ENCODE measurements around the gene ADCY3. TPM values are rescaled to one million over a fixed set of nuclear protein-coding genes. Genes with fewer than 3 reads are reported as not detected.

The ADCY3 gene
- total RNA-seq, 1 experiment from 2014 or later = 71.1 TPM

DNA sequence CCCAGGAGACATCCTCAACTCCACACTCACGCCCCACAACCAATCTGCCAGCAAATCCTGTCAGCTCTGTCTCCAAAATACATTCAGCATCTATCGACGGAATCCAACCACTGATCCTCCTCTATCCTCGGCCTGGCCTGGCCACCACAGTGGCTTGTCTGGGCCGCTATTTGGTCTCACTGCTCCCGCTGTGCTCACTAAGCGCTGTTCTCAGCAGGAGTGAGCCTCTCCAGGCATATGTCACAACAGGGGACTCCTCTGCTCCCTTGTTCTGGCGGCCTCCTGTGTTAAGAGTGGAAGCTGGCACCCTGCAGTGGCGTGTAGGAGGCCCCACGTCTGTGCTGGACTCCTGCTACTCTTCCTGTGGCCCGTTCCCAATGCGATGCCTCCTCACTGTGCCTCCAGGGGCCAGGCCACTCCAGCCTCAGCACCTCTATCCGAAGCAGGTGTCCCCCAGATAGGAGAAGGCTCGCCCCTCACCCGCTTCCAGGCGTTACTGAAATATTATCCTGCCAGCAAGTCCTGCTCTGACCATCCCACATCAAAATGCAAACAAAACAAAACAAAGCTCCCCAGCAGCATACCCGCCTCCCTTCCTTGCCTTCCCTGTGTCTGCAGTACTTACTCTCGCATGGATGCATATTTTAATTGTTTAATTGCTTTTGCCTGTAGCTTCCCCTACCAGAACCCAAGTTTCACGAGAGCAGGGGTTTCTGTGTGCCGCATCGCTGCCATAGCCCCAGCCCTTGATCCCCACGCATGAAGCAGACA lies 86.9 kb downstream of the ADCY3 start:
- BruUV-seq (replicated peaks) = no TSS peak

DNA sequence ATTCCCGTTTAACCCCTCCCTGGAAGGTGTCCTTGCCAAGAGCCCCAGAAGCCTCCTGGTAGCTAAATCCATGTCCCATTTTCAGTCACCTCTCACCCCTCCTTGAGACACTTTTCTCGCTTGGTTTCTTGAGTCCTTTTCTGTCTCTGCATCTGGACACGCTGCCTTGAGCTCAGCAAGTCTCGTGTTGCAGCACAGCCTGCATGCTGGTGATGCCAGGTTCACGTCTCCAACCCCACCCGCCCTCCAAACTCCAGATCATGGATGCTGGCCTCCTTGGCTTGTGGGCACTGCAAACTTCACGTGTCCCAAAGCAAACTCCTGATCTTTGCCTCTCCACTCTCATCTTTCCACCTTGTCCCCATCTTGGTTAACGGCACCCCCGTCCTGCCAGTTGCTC lies 87.5 kb downstream of the ADCY3 start:
- Histone ChIP-seq H4K20me1 (ENCODE audit: insufficient read depth) (no peaks in the 10 kb centered on the region), H3K9me2 (ENCODE audit: insufficient read depth) (no peaks in the 10 kb centered on the region), H3K4me2 (ENCODE audit: low read length) (no peak overlapping the region), H3K27me3 (ENCODE audit: insufficient read depth, low read length) (no peaks in the 10 kb centered on the region), H3K9me3 (ENCODE audit: control insufficient read depth in 1 of 2, insufficient read depth in 1 of 2, low read depth in 1 of 2, low read length in 2 of 2) (no peaks in the 10 kb centered on the region), H3K79me2 (ENCODE audit: insufficient read depth, low read length) (no peaks in the 10 kb centered on the region), H3K4me1 (ENCODE audit: control insufficient read depth in 1 of 2, insufficient read depth in 2 of 2, low read length in 2 of 2) (peaks cover 0 to 17% of the 10 kb centered on the region in 2 experiments; a peak in 2 of 4 replicates), H3K4me3 (replicated peaks in 1 of 2; ENCODE audit: low read depth in 1 of 2, low read length in 2 of 2) (no peak overlapping the region), H2AFZ (ENCODE audit: low read depth, low read length, poor library complexity, severe bottlenecking) (no peak overlapping the region), H3K27ac (ENCODE audit: low read depth, low read length) (no peak overlapping the region), H3K9ac (ENCODE audit: low read length) (no peak overlapping the region), H3K36me3 (ENCODE audit: control insufficient read depth in 1 of 2, insufficient read depth in 2 of 2, low read length in 2 of 2) (peaks cover 0 to 19% of the 10 kb centered on the region in 2 experiments; a peak in 3 of 4 replicates)
- no TSS peak for BruUV-seq (replicated peaks)
- ChIA-PET RAD21 (ENCODE audit: low non-redundant PET in 1 of 2, low total read pairs in 2 of 2, uncharacterized antibody in 2 of 2, unreplicated experiment in 2 of 2) (no interaction called here), POLR2A (no interaction called here), CTCF (no interaction called here)
- DNase-seq (ENCODE audit: low read depth, low spot score) = no peak
- ATAC-seq = no peak
- intact Hi-C loops (cut with micrococcal nuclease) = no loop called here
- TF ChIP-seq, protein P1, sequence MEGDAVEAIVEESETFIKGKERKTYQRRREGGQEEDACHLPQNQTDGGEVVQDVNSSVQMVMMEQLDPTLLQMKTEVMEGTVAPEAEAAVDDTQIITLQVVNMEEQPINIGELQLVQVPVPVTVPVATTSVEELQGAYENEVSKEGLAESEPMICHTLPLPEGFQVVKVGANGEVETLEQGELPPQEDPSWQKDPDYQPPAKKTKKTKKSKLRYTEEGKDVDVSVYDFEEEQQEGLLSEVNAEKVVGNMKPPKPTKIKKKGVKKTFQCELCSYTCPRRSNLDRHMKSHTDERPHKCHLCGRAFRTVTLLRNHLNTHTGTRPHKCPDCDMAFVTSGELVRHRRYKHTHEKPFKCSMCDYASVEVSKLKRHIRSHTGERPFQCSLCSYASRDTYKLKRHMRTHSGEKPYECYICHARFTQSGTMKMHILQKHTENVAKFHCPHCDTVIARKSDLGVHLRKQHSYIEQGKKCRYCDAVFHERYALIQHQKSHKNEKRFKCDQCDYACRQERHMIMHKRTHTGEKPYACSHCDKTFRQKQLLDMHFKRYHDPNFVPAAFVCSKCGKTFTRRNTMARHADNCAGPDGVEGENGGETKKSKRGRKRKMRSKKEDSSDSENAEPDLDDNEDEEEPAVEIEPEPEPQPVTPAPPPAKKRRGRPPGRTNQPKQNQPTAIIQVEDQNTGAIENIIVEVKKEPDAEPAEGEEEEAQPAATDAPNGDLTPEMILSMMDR (IDR thresholded peaks at IDR 0.05 in 2 of 3, conservative IDR thresholded peaks at IDR 0.05 in 1 of 3; ENCODE audit: borderline replicate concordance in 1 of 3, insufficient read depth in 1 of 3, low read depth in 2 of 3, low read length in 2 of 3) = no peak
- TF ChIP-seq EGR1 (IDR thresholded peaks at IDR 0.05; ENCODE audit: low read depth) (no peak), SRF (IDR thresholded peaks at IDR 0.05; ENCODE audit: low read depth) (no peak), ELF1 (IDR thresholded peaks at IDR 0.05; ENCODE audit: borderline replicate concordance, low read depth) (no peak), RAD21 (IDR thresholded peaks at IDR 0.05; ENCODE audit: low read depth) (no peak), CEBPB (IDR thresholded peaks at IDR 0.05; ENCODE audit: low read depth) (no peak)
- TF ChIP-seq, protein P2, sequence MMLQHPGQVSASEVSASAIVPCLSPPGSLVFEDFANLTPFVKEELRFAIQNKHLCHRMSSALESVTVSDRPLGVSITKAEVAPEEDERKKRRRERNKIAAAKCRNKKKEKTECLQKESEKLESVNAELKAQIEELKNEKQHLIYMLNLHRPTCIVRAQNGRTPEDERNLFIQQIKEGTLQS (IDR thresholded peaks at IDR 0.05) = no peak
- TF ChIP-seq, protein P3, sequence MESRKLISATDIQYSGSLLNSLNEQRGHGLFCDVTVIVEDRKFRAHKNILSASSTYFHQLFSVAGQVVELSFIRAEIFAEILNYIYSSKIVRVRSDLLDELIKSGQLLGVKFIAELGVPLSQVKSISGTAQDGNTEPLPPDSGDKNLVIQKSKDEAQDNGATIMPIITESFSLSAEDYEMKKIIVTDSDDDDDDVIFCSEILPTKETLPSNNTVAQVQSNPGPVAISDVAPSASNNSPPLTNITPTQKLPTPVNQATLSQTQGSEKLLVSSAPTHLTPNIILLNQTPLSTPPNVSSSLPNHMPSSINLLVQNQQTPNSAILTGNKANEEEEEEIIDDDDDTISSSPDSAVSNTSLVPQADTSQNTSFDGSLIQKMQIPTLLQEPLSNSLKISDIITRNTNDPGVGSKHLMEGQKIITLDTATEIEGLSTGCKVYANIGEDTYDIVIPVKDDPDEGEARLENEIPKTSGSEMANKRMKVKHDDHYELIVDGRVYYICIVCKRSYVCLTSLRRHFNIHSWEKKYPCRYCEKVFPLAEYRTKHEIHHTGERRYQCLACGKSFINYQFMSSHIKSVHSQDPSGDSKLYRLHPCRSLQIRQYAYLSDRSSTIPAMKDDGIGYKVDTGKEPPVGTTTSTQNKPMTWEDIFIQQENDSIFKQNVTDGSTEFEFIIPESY (IDR thresholded peaks at IDR 0.05; ENCODE audit: extremely low read depth, insufficient replicate concordance, low read length) = no peak
- TF ChIP-seq, protein P4, sequence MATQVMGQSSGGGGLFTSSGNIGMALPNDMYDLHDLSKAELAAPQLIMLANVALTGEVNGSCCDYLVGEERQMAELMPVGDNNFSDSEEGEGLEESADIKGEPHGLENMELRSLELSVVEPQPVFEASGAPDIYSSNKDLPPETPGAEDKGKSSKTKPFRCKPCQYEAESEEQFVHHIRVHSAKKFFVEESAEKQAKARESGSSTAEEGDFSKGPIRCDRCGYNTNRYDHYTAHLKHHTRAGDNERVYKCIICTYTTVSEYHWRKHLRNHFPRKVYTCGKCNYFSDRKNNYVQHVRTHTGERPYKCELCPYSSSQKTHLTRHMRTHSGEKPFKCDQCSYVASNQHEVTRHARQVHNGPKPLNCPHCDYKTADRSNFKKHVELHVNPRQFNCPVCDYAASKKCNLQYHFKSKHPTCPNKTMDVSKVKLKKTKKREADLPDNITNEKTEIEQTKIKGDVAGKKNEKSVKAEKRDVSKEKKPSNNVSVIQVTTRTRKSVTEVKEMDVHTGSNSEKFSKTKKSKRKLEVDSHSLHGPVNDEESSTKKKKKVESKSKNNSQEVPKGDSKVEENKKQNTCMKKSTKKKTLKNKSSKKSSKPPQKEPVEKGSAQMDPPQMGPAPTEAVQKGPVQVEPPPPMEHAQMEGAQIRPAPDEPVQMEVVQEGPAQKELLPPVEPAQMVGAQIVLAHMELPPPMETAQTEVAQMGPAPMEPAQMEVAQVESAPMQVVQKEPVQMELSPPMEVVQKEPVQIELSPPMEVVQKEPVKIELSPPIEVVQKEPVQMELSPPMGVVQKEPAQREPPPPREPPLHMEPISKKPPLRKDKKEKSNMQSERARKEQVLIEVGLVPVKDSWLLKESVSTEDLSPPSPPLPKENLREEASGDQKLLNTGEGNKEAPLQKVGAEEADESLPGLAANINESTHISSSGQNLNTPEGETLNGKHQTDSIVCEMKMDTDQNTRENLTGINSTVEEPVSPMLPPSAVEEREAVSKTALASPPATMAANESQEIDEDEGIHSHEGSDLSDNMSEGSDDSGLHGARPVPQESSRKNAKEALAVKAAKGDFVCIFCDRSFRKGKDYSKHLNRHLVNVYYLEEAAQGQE (IDR thresholded peaks at IDR 0.05; ENCODE audit: low read depth) = no peak

More for the DNA sequence above, 86.9 kb downstream of the ADCY3 start:
- H3K79me2 ChIP-seq (ENCODE audit: insufficient read depth, low read length) = no peaks in the 10 kb centered on the region
- no peak for ATAC-seq
- intact Hi-C loops (cut with micrococcal nuclease) = no loop called here
- peaks cover 0 to 17% of the 10 kb centered on the region in 2 experiments; a peak in 2 of 4 replicates for H3K4me1 ChIP-seq (ENCODE audit: control insufficient read depth in 1 of 2, insufficient read depth in 2 of 2, low read length in 2 of 2)
- H3K9me2 ChIP-seq (ENCODE audit: insufficient read depth) = no peaks in the 10 kb centered on the region
- RAD21 ChIA-PET (ENCODE audit: low non-redundant PET in 1 of 2, low total read pairs in 2 of 2, uncharacterized antibody in 2 of 2, unreplicated experiment in 2 of 2) = no interaction called here
- H3K4me2 ChIP-seq (ENCODE audit: low read length) = no peak overlapping the region
- H4K20me1 ChIP-seq (ENCODE audit: insufficient read depth) = no peaks in the 10 kb centered on the region
- H3K27me3 ChIP-seq (ENCODE audit: insufficient read depth, low read length) = no peaks in the 10 kb centered on the region
- no peak overlapping the region for H2AFZ ChIP-seq (ENCODE audit: low read depth, low read length, poor library complexity, severe bottlenecking)
- POLR2A ChIA-PET = no interaction called here
- TF ChIP-seq SIN3A (IDR thresholded peaks at IDR 0.05; ENCODE audit: low read depth) (no peak), SP1 (IDR thresholded peaks at IDR 0.05; ENCODE audit: low read depth) (no peak), SRF (IDR thresholded peaks at IDR 0.05; ENCODE audit: low read depth) (no peak), POLR2A (IDR thresholded peaks at IDR 0.05; ENCODE audit: borderline replicate concordance, extremely low read depth, insufficient read depth, insufficient read length) (no peak), FOSL1 (IDR thresholded peaks at IDR 0.05; ENCODE audit: low read depth) (no peak)
- H3K27ac ChIP-seq (ENCODE audit: low read depth, low read length) = no peak overlapping the region
- H3K4me3 ChIP-seq (replicated peaks in 1 of 2; ENCODE audit: low read depth in 1 of 2, low read length in 2 of 2) = no peak overlapping the region
- H3K9me3 ChIP-seq (ENCODE audit: control insufficient read depth in 1 of 2, insufficient read depth in 1 of 2, low read depth in 1 of 2, low read length in 2 of 2) = no peaks in the 10 kb centered on the region
- DNase-seq (ENCODE audit: low read depth, low spot score) = no peak
- H3K36me3 ChIP-seq (ENCODE audit: control insufficient read depth in 1 of 2, insufficient read depth in 2 of 2, low read length in 2 of 2) = peaks cover 0 to 19% of the 10 kb centered on the region in 2 experiments; a peak in 3 of 4 replicates
- CTCF ChIA-PET = no interaction called here
- no peak overlapping the region for H3K9ac ChIP-seq (ENCODE audit: low read length)

Data from HCT116 (cell line).